Renal cortex interstitium (tissue), 11 donors: ENCODE data around the gene ATP6AP1. TPM values are rescaled to one million over a fixed set of nuclear protein-coding genes. Genes with fewer than 3 reads are reported as not detected.

Experiments
- DNase-seq, 11 donors: peaks; one replicate each; pipeline ENCODE4 v3.0.0-alpha.2; 2013; ENCODE audit warnings: low read depth in 9 of 11, low spot score in 4 of 11; ENCODE audit errors: extremely low read depth in 1 of 11
- polyA plus RNA-seq, 3 donors: library from polyadenylated mRNA; unstranded; fragments of 120-200 nt; gene quantifications; one replicate each; pipeline ENCODE4 v1.2.1, GENCODE V29; 2013; ENCODE audit not compliant: insufficient read length in 3 of 3

Gene ATP6AP1
- polyA plus RNA-seq, 3 donors: 133 to 160 (median 154) TPM

DNA sequence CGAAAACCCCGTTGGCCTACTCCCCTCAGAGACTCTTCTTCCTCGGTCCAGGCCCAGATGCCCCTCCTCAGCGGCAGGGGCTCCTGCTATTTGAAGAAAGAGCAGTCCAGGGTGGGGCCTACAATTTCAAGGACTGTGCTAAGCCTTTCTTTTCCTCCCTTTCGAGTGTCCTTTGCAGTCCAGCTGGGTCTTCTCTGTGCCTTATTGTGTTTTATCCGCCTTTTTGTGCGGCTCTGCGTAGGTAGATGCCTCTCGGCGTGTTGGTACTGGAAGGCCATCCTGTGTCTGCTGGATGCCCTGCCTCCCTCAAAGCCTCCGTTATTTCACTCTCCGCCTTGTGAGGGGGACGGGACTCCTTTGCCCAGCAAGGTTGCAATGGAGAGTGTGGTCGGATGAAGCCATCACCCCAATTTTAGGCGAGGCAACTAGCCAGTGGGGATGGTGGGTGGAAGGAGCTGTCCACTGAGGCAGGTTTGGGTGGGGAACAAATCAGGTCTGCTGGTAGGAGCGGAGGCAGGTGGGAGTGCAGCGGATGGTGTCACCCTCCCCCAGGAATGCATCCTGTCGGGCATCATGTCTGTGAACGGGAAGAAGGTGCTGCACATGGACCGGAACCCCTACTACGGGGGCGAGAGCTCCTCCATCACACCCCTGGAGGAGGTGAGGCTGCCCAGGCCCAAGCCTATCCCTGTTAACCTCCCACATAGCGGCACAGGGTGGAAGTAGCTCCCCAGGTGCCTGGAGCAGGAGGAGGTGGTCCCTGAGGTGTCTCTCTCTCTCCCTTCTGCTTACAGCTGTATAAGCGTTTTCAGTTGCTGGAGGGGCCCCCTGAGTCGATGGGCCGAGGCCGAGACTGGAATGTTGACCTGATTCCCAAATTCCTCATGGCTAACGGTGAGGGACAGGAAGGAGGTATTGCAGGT is 9.8 kb downstream of the ATP6AP1 start:
- no peak for DNase-seq

DNA sequence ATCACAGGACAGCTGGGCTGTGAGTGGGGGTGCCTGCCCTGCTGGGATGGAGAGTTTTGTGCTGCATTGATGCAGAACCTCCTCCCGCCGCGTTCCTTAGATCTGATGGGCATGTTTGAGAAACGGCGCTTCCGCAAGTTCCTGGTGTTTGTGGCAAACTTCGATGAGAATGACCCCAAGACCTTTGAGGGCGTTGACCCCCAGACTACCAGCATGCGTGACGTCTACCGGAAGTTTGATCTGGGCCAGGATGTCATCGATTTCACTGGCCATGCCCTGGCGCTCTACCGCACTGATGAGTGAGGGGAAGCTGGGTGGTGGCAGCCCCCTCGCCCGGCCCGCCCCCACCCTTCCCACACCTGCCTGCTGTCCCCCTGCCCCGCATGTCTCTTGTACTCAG is 11.4 kb downstream of the ATP6AP1 start:
- no peak for DNase-seq

DNA sequence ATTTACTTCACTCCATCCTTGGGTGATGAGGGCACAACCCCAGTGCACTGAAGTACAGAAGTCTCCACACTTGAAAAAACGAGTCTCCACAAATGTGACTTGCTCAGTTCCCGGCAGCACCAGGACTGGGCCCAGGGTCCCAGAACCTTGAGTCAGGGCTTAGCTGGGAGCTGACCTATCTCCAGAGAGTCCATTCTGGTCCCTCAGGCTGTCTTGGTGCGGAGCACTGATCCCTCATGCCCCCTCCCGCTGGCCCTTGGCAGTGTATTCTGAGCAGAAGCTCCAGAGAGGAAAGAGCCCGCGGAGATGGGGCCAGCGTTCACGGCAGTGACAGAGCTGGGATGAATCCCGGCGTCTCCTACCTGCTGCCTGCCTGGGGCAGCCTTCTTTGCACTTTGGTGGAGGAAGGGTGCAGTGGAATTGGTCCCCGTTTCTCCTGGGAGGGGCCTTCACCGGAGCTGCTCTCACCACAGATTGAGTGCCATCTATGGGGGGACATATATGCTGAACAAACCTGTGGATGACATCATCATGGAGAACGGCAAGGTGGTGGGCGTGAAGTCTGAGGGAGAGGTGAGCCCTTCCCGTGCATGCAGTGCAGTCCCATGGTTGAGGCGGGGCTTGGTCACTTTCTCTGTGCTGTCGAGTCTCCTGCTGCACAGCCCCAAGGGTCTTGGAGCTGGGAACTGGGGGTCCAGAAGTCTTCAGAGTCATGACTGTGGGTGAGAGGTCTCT is 12.3 kb downstream of the ATP6AP1 start:
- no peak for DNase-seq

DNA sequence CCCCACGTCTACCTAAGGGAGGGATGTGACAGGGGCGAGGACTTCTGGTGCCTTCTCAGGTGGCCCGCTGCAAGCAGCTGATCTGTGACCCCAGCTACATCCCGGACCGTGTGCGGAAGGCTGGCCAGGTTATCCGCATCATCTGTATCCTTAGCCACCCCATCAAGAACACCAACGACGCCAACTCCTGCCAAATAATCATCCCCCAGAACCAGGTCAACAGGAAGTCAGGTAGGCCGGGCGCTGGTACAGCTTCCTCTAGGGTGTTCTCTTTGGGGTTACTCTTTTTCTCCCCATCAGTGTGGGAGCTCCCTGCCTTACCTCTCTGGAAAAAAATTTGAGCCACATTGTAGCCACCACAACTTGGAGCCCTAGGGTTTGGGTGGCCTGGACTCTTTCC is 13.1 kb downstream of the ATP6AP1 start:
- DNase-seq: no peak

DNA sequence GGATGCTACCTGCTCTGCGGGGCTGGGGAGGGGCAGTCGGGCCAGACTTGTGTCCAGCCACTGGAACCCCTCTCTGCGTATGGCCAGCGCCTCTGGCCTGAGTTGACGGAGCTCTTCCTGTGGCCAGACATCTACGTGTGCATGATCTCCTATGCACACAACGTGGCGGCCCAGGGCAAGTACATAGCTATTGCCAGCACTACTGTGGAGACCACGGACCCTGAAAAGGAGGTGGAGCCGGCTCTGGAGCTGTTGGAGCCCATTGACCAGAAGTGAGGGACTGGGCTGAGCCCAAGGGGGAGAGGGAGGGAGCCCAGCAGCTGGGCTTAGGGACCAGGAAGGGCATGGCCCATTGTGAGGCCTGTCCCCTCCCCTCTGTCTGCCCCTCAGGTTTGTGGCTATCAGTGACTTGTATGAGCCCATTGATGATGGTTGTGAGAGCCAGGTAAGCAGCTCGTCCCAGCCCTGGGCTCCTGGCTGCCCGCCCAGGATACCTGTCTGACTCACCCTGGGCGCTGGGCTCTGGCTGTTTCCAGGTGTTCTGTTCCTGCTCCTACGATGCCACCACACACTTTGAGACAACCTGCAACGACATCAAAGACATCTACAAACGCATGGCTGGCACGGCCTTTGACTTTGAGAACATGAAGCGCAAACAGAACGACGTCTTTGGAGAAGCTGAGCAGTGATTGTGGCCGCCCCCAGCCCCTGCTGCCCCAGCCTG is 13.7 kb downstream of the ATP6AP1 start:
- DNase-seq: no peak

DNA sequence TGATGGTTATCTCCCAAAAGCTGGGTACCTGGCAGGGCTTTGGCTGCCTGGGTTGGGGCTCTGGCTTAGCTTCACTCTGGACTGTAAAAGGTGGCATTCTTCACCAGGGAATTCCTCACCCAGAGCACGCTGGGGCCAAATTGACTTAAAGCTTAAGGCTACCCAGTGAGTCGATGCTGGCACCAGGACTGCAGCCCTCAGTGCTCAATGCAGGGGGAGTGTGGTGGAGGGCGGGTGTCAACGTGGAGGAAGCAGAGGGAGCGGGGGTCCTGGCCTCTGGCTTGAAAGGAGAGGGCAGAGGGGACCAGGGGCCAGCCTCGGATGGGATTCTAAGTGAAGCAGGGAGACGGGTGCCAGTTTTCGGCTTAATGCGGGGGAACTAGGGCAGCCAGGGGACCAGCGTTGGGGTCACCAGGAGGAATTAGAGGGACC is 15.0 kb downstream of the ATP6AP1 start:
- no peak for DNase-seq

DNA sequence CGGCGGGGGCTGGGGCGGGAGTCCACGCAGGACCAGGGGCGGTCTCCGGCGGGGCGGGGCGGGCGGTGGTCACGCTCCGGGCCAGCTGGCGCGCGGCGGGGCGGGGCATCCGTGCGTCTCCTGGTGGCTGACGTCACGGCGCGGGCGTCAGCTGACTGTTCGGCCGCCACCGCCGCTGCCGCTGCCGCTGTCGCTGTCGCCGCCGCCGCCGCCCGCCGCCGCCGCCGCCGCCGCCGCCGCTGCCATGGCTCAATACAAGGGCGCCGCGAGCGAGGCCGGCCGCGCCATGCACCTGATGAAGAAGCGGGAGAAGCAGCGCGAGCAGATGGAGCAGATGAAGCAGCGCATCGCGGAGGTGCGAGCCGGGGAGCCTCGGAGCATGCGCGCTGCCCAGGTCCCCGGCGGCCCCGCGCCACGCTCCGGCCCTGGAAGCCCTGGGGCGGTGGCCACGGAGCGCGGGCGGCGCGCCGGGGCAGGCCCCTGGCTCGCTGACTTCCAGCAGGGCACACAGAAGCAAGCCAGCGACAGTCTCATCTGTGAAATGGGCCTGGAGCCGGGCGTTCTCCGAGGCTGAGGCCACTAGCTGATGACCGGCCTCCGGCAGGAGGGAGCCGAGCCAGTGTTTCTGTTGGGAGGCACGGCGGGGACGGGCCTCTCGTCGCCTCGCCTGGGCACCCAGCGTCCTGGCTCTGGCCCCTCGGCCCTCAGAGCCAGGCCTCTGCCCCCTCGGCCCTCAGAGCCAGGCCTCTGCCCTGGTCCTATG is 15.7 kb downstream of the ATP6AP1 start, which contains the start of gene FAM50A:
FAM50A (plus strand) TSS at position 150 of the 763 bp plus-strand sequence; CDS start at position 245, 95 bp downstream.
- DNase-seq: no peak

DNA sequence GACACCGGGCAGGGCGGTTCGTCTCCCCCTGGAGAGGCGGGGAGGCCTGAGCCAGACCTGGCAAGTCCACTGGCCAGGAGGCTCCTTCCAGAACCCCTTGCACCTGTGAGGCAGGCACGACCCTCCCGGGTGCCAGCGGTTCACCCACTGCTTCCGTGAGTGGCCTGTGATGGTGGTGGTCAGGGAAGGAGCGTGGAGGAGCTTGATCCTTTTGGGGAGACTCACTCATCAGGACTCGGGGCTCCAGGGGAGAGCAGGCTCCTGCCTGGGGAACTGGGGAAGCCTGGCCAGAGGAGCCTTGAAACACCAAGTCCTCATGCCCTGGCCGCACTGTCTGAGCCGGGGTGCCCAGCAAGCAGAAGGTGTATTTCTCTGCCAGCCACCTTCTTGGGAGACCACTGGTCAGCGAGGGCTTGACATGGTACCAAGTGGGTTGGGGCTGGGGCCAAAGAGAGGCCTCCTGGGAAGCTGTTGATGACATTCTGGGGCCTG is 16.3 kb downstream of the ATP6AP1 start:
- DNase-seq: no peak

DNA sequence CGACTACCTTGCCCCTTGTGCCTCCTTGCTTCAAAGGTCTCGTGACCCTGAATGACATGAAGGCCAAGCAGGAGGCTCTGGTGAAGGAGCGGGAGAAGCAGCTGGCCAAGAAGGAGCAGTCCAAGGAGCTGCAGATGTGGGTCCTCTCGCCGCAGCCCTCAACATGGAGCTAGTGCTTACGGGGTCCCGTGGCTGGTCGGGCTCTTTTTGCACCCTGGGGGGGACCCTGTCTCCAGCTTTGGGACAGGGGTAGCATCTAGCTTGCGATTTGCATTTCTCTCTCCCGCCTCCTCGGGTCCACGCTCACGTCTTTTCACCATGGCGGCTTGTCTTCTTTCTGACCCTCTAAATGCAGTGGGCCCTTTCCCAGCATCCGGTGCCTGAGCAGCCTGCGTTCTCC is 17.3 kb downstream of the ATP6AP1 start:
- DNase-seq: no peak

DNA sequence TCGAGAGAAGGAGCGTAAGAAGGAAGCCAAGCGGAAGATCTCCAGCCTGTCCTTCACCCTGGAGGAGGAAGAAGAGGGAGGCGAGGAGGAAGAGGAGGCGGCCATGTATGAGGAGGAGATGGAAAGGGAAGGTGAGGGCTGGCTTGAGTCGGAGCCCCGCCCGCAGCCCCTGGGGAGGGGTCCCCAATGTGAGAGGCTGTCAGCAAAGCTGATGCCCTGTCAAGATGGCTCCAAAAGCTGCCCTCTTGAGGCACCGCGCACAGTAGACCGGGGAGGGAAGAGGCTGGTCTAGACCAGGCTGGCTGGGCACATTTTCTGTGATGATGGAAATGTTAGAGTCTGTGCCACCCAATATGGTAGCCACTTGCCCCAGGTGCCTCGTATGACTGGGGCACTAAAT is 18.0 kb downstream of the ATP6AP1 start:
- no peak for DNase-seq

DNA sequence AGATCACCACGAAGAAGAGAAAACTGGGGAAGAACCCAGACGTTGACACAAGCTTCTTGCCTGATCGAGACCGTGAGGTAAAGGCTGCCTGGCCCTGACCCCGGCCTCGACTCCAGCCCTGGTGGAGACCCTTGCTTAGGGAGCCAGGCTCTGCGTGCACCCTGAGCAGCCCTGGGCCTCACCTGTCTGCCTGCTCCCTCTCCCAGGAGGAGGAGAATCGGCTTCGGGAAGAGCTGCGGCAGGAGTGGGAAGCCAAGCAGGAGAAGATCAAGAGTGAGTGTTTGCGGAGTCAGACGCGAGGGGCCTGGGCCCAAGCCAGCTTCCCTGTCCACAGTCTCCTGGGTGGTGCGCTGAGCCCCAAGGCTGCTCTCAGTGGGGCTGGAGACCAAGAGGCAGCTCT is 20.0 kb downstream of the ATP6AP1 start:
- no peak for DNase-seq

DNA sequence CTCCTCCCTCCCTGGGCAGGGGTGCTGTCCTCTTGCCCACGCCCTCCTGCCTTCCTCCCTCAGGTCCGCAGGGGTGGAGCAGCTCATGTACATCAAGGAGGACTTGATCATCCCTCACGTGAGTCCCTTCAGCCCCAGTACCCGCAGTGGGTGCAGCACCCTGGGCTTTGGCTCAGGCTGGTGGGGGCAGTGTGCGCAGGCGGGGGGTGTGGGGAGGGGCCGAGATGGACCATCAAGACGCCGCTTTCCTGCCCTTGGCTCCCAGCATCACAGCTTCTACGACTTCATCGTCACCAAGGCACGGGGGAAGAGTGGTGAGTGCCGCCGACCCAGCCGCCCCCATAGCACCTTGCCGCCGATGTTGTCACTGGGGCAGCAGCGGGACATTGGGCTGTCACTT is 21.1 kb downstream of the ATP6AP1 start:
- no peak for DNase-seq

DNA sequence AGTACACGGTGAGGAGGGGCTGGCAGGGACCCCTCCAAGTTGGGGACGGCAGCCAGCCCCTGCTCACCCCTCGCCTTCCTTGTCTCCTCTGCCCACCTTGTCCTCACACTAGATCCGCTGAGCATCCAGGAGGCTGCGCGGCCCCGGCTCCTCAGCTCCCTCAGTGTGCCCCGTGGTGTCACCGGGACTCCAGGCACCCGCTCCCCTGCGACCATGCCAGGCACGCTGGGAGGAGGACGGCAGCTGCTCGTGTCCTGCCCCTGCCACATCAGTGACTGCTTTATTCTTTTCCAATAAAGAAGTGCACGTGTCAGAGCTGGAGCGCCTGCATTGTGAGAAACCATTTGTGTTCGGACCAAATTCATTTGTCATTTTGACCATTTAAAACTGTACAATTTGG is 21.8 kb downstream of the ATP6AP1 start:
- DNase-seq: no peak

DNA sequence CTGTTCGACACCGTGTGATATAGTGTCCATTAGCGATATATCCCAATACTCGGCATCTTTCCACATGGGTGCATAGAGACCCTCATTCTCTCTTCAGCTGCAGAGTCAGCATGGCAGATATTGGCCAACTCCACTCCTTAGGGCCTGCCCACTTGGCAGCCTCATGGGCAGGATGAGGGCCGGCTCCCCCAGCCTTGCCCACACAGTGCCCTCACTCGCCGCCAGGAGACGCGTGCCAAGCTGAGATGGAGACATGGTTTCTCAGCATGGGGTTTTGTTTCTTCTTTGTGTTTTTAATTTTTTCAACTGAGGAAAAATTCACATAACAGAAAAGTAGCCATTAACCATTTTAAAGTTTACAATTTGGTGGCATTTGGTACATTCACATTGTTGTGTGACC is 24.3 kb downstream of the ATP6AP1 start:
- no peak for DNase-seq

DNA sequence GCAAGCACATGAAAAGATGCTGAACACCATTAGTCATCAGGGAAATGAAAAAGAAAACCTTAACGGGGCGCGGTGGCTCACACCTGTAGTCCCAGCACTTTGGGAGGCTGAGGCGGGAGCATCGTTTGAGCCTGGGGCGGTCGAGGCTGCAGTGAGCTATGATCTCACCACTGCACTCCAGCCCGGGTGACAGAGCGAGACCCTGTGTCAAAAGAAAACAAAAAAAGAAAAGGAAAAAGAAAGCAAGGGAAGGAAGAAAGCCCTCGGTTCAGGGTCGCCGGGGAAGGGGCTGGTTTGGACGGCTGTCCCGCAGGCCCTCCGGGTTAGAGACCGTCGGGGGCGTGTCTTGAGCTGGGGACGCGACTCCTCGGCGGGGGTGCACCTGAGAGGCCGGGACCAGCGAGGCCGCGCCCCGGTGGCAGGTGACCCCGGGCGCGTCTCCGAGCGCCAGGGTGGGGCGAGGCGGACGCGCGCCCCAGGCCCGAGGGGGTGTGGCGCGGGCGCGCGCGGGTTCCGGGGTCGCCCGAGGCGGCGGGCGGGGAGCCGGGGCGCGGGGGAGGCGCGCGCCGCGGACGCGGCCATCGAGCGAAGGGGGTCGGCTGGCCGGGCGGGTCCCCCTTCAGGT is 29.1 kb downstream of the ATP6AP1 start:
- DNase-seq: no peak

DNA sequence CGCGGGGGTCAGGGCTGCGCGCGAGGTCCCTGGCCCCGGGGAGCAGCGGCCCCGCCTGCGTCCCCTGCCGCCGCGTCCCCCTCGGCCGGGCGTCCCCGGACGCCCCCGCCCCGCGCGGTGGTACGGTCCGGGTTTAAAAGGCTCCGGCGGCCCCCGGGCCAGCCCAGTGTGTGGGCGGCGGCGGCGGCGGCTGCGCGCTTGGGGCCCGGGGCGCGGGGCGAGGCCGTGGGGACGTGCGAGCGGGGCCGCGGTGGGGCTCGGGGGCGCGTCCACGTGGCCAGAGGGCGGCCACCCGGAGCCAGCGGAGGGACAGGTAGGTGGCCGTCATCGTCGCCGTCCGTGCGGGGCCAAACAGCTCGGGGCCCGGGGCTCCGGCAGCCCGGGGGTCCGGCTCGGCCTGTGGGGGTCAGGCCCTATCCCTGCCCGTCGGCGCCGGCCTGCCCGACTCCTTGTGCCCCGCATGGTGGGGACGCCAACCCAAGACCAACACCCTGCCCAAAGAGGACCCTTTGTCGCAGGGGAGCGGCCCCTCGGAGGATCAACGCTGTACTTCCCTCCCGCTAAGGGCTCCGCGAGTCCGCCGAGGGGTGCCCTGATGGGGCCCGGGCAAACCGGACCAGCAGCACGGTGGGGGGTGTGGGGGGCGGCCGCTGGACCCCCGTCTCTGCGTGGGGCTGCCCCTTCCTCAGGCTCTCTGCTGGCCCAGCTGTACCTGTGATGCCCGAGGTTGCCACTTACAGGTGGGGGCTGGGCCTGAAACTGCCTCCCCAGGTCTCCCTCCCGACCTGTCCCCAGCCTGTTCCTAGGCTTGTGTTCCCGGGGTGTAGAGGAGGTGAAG is 29.9 kb downstream of the ATP6AP1 start, which contains the start of gene PLXNA3:
PLXNA3 (plus strand) TSS at position 166 of the 838 bp plus-strand sequence. CDS start 1,903 bp downstream, outside the sequence.
- DNase-seq: no peak
